Loucy (cell line): ENCODE results near the gene DIDO1.

Experiments used
- CTCF ChIP-seq: fragments of 200-600 bp; sonication (generic); conservative IDR thresholded peaks from 2 replicates; pipeline ENCODE4 v1.5.1; 2014; ENCODE audit warnings: mild to moderate bottlenecking, antibody characterized with exemption, low read length
- EZH2phosphoT487 ChIP-seq: fragments of 200-600 bp; IDR thresholded peaks from 2 replicates; pipeline ENCODE4 v1.6.1; 2018; ENCODE audit warnings: antibody characterized with exemption, mild to moderate bottlenecking, moderate library complexity, borderline replicate concordance

- TF ChIP-seq CTCF (no peak), EZH2phosphoT487 (no peak)
Observed at GRCh38 chr20:62844182-62844581, 82.1 kb downstream of the DIDO1 start.
